Thyroid gland (tissue), 4 donors: ENCODE data around the gene ANO2. TPM values are rescaled to one million over a fixed set of nuclear protein-coding genes. Genes with fewer than 3 reads are reported as not detected.

Experiments
- DNase-seq, 2 donors: peaks; one replicate each; pipeline ENCODE4 v3.0.0-alpha.2; 2019
- H3K27ac ChIP-seq, 3 donors: fragments of 200-600 bp; sonication (generic); 1 replicate in 2 of 3; 2 replicates in 1 of 3; pipeline ENCODE4 v1.5.1; 2016 to 2019; ENCODE audit warnings: mild to moderate bottlenecking in 1 of 3, moderate library complexity in 1 of 3
- H3K27me3 ChIP-seq: fragments of 200-600 bp; sonication (generic); one replicate; pipeline ENCODE4 v1.5.1; 2019
- H3K36me3 ChIP-seq, 2 donors: fragments of 200-600 bp; sonication (generic); one replicate each; pipeline ENCODE4 v1.5.1; 2016 to 2019
- H3K4me1 ChIP-seq, 2 donors: fragments of 200-600 bp; sonication (generic); one replicate each; pipeline ENCODE4 v1.5.1; 2017 to 2019
- H3K4me3 ChIP-seq, 3 donors: fragments of 200-600 bp; sonication (generic); replicated peaks in 1 of 3; 1 replicate in 2 of 3; 2 replicates in 1 of 3; pipeline ENCODE4 v1.5.1; 2016; ENCODE audit warnings: mild to moderate bottlenecking in 1 of 3
- H3K9me3 ChIP-seq: fragments of 200-600 bp; sonication (generic); one replicate; pipeline ENCODE4 v1.5.1; 2017
- POLR2A ChIP-seq, 2 donors: fragments of 450-650 bp; IDR thresholded peaks; one replicate each; pipeline ENCODE4 v1.6.1; 2017; ENCODE audit warnings: antibody characterized with exemption in 2 of 2, mild to moderate bottlenecking in 2 of 2, moderate library complexity in 1 of 2
- WGBS, 2 donors: methylation state at CpG; one replicate each; pipeline ENCODE4 v1.1.5; 2017; 5-methylcytosine and 5-hydroxymethylcytosine counted together
- intact Hi-C: fragments of 100-400 bp; cut with DNase I; formaldehyde crosslinking; loops from one replicate; pipeline ENCODE4 v1.15.1; 2023
- total RNA-seq, 4 donors: library from RNA; depleted of rRNA; stranded (reverse); fragments of >200 nt; gene quantifications; one replicate each; pipeline ENCODE4 v1.2.3, GENCODE V29; 2016
- TF ChIP-seq, protein P1 (sequence below), 6 experiments: fragments of 200-600 bp in 3 of 6; fragments of 450-650 bp in 3 of 6; sonication (generic) in 3 of 6; IDR thresholded peaks; one replicate each; pipeline ENCODE4 v1.5.1; 2016 to 2019; ENCODE audit warnings: antibody characterized with exemption in 6 of 6, mild to moderate bottlenecking in 2 of 6, inconsistent platforms in 1 of 6, moderate library complexity in 1 of 6

ANO2 gene
- total RNA-seq, 4 donors from 2014 or later, result 0.78 to 7.0 (median 2.2) TPM

DNA sequence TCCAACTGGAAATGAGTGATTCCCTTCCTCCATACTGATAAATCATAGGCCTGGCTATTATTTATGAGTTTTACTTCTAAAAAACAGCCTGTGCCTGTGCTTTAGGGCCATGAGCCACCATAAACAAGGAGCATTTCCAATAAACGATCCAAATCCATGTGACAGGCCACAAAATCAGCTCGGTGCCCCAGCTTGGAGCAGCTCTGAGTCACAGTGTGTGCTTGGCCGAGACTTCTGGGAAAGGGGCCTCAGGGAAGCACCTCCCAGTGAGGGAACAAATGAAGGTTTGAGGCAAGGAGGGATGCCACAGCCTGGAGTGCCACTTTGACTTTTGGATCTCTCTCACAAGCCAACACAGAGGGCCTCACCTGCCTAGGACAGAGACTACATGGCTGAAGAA, 322.8 kb downstream of the ANO2 start:
- Histone ChIP-seq H3K9me3 (no peaks in the 10 kb centered on the region), H3K4me3 (no peak overlapping the region), H3K27me3 (no peaks in the 10 kb centered on the region), H3K27ac (no peak overlapping the region), H3K4me1 (no peaks in the 10 kb centered on the region), H3K36me3 (no peaks in the 10 kb centered on the region)
- no peak for DNase-seq
- WGBS, 2 donors, result 51 to 81% methylated on average over 3 of the region's 3 CpGs
- intact Hi-C loops, result no loop called here
- no peak for TF ChIP-seq POLR2A (IDR thresholded peaks at IDR 0.05)
- TF ChIP-seq, protein P1, sequence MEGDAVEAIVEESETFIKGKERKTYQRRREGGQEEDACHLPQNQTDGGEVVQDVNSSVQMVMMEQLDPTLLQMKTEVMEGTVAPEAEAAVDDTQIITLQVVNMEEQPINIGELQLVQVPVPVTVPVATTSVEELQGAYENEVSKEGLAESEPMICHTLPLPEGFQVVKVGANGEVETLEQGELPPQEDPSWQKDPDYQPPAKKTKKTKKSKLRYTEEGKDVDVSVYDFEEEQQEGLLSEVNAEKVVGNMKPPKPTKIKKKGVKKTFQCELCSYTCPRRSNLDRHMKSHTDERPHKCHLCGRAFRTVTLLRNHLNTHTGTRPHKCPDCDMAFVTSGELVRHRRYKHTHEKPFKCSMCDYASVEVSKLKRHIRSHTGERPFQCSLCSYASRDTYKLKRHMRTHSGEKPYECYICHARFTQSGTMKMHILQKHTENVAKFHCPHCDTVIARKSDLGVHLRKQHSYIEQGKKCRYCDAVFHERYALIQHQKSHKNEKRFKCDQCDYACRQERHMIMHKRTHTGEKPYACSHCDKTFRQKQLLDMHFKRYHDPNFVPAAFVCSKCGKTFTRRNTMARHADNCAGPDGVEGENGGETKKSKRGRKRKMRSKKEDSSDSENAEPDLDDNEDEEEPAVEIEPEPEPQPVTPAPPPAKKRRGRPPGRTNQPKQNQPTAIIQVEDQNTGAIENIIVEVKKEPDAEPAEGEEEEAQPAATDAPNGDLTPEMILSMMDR (IDR thresholded peaks at IDR 0.05), result no peak

DNA sequence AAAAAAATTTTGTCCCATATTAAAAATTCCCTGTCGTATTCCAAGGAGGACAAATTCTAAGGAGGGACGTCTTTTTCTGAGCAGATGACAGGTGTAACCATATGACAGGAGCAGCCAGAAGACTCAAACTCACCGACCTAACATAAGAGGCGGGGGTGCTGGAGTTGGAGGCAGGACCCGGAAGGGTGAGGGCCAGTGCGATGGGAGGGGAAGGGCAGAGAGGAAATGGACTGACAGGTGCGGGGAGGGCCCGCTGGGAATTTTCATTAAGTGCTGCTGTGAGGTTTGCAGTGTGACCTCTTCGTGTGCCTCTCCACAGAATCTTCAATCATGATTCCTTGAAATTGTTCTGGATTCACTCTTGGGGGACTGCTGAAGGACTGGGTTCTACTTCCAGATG, 323.7 kb downstream of the ANO2 start:
- Histone ChIP-seq H3K36me3 (no peaks in the 10 kb centered on the region), H3K4me1 (no peaks in the 10 kb centered on the region), H3K9me3 (no peaks in the 10 kb centered on the region), H3K27me3 (no peaks in the 10 kb centered on the region), H3K27ac (no peak overlapping the region), H3K4me3 (no peak overlapping the region)
- DNase-seq, result no peak
- no peak for TF ChIP-seq POLR2A (IDR thresholded peaks at IDR 0.05)
- TF ChIP-seq, protein P1 (IDR thresholded peaks at IDR 0.05), result no peak
- intact Hi-C loops, result no loop called here
- WGBS, 2 donors, result 75 to 77% methylated on average over 9 of the region's 9 CpGs

DNA sequence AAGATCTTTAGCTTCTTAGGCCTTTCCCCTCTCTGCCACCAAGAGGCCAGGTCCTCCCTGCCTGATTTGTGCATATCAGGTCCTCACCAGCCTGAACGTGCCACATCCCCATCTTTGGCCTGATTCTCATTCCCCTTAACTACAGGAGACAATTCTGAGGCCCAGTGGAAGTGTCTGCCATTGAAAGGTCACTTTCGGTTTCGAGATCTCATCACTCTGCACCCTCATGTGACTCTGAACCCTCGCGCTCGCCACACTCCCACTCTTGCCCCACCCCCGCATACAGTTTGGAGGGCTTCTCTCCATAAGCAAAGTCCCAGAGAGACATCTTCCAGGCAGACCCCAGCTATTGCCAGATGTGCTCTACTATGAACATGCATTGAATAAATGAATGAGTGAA, 324.2 kb downstream of the ANO2 start:
- Histone ChIP-seq H3K36me3 (no peaks in the 10 kb centered on the region), H3K27ac (no peak overlapping the region), H3K27me3 (no peaks in the 10 kb centered on the region), H3K4me3 (no peak overlapping the region), H3K4me1 (no peaks in the 10 kb centered on the region), H3K9me3 (no peaks in the 10 kb centered on the region)
- DNase-seq, result no peak
- intact Hi-C loops, result no loop called here
- 93% methylated on average over 7 of the region's 7 CpGs for WGBS, 2 donors
- TF ChIP-seq, protein P1 (IDR thresholded peaks at IDR 0.05), result no peak
- TF ChIP-seq POLR2A (IDR thresholded peaks at IDR 0.05), result no peak

DNA sequence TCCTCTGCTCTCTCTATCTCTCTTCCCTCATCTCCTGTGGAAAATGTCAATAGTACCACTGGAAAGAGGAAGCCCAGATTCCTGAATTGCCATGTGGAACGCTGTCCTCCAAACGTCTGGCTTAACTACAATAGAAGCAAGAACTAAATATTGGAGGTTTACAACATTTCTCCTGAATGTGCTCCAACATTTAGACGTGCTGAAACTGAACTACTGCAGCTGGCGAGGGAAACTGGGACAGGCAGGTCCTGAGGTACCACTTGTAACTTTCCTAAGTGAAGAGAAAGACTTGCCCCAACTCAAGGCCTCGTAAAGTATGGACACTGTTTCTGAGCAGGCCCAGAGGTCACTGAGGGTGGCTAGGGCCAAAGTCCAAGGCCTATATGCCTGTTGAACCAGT, 325.4 kb downstream of the ANO2 start:
- Histone ChIP-seq H3K9me3 (no peaks in the 10 kb centered on the region), H3K4me1 (no peaks in the 10 kb centered on the region), H3K27ac (no peak overlapping the region), H3K4me3 (no peak overlapping the region), H3K36me3 (no peaks in the 10 kb centered on the region), H3K27me3 (no peaks in the 10 kb centered on the region)
- no peak for DNase-seq
- 73 to 80% methylated on average over 5 of the region's 5 CpGs for WGBS, 2 donors
- no peak for TF ChIP-seq POLR2A (IDR thresholded peaks at IDR 0.05)
- TF ChIP-seq, protein P1 (IDR thresholded peaks at IDR 0.05), result no peak
- intact Hi-C loops, result no loop called here

DNA sequence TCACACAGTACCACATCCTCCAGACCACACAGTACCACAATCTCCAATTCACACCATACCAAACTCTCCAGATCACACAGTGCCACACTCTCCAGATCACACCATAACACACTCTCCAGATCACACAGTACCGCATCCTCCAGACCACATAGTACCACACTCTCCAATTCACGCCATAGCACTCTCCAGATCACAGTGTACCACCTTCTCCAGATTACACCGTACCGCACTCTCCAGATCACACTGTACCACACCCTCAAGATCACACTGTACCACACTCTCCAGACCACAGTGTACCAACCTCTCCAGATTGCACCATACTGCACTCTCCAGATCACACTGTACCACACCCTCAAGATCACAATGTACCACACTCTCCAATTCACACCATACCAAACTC, 328.2 kb downstream of the ANO2 start:
- Histone ChIP-seq H3K4me1 (no peaks in the 10 kb centered on the region), H3K9me3 (no peaks in the 10 kb centered on the region), H3K27me3 (no peaks in the 10 kb centered on the region), H3K36me3 (no peaks in the 10 kb centered on the region), H3K4me3 (no peak overlapping the region), H3K27ac (no peak overlapping the region)
- no peak for DNase-seq
- intact Hi-C loops, result no loop called here
- 94 to 95% methylated on average over 4 of the region's 4 CpGs for WGBS, 2 donors
- TF ChIP-seq, protein P1 (IDR thresholded peaks at IDR 0.05), result no peak
- no peak for TF ChIP-seq POLR2A (IDR thresholded peaks at IDR 0.05)
